Uterus (tissue), 4 donors: ENCODE measurements around the gene MAPK8IP1. TPM values are rescaled to one million over a fixed set of nuclear protein-coding genes. Genes with fewer than 3 reads are reported as not detected.

ENCODE experiments used
- DNase-seq, 2 donors: peaks; one replicate each; pipeline ENCODE4 v3.0.0-alpha.2; 2019 to 2020
- H3K27ac ChIP-seq, 2 donors: fragments of 200-600 bp; sonication (generic); 1 replicate in 1 of 2; 2 replicates in 1 of 2; pipeline ENCODE4 v1.5.1; 2016 to 2018
- H3K27me3 ChIP-seq, 2 donors: fragments of 200-600 bp; sonication (generic); one replicate each; pipeline ENCODE4 v1.5.1; 2018 to 2019; ENCODE audit warnings: control low read depth in 1 of 2
- H3K36me3 ChIP-seq, 2 donors: fragments of 200-600 bp; sonication (generic); one replicate each; pipeline ENCODE4 v1.5.1; 2019; ENCODE audit warnings: control low read depth in 1 of 2
- H3K4me1 ChIP-seq, 2 donors: fragments of 200-600 bp; sonication (generic); one replicate each; pipeline ENCODE4 v1.5.1; 2018 to 2019; ENCODE audit warnings: control low read depth in 1 of 2
- H3K4me3 ChIP-seq, 2 donors: fragments of 200-600 bp; sonication (generic); 1 replicate in 1 of 2; 2 replicates in 1 of 2; pipeline ENCODE4 v1.5.1; 2018 to 2019; ENCODE audit warnings: mild to moderate bottlenecking in 1 of 2
- H3K9me3 ChIP-seq, 2 donors: fragments of 200-600 bp; sonication (generic); one replicate each; pipeline ENCODE4 v1.5.1; 2019; ENCODE audit warnings: control low read depth in 1 of 2
- CTCF ChIP-seq, 4 experiments: fragments of 200-600 bp in 2 of 4; fragments of 450-650 bp in 2 of 4; sonication (generic) in 2 of 4; IDR thresholded peaks; one replicate each; pipeline ENCODE4 v1.5.1; 2016 to 2019; ENCODE audit warnings: antibody characterized with exemption in 4 of 4, mild to moderate bottlenecking in 2 of 4, moderate library complexity in 1 of 4
- POLR2A ChIP-seq, 2 donors: fragments of 450-650 bp; IDR thresholded peaks; one replicate each; pipeline ENCODE4 v1.6.1; 2016; ENCODE audit warnings: antibody characterized with exemption in 2 of 2, mild to moderate bottlenecking in 1 of 2, moderate library complexity in 1 of 2
- intact Hi-C: fragments of 100-400 bp; cut with DNase I; formaldehyde crosslinking; loops from one replicate; pipeline ENCODE4 v1.15.1; 2023; ENCODE audit warnings: low total_unique reads
- total RNA-seq, 4 donors: library from RNA; depleted of rRNA in 3 of 4; stranded (reverse); fragments of >200 nt in 3 of 4; gene quantifications; one replicate each; pipeline versions ENCODE4 v1.1.0 to v1.2.4, GENCODE V29; 2014 to 2023
- donor health status: DM: yes; HTN: yes; CAD: no.

The MAPK8IP1 gene
- total RNA-seq, 4 donors from 2014 or later, result 2.1 to 29.9 (median 20.0) TPM

- Histone ChIP-seq H3K36me3 (no peaks in the 10 kb centered on the region), H3K4me1 (peaks cover 45 to 60% of the 10 kb centered on the region in 2 donors), H3K4me3 (no peak overlapping the region), H3K27ac (peak overlapping the region; percentile 83 to 88), H3K27me3 (no peaks in the 10 kb centered on the region), H3K9me3 (no peaks in the 10 kb centered on the region)
- intact Hi-C loops, result no loop called here
- TF ChIP-seq POLR2A (IDR thresholded peaks at IDR 0.05) (no peak), CTCF (IDR thresholded peaks at IDR 0.05) (no peak)
- no peak for DNase-seq
These were observed 30.1 kb upstream of the MAPK8IP1 start for GRCh38 chr11:45855308-45855707.

DNA sequence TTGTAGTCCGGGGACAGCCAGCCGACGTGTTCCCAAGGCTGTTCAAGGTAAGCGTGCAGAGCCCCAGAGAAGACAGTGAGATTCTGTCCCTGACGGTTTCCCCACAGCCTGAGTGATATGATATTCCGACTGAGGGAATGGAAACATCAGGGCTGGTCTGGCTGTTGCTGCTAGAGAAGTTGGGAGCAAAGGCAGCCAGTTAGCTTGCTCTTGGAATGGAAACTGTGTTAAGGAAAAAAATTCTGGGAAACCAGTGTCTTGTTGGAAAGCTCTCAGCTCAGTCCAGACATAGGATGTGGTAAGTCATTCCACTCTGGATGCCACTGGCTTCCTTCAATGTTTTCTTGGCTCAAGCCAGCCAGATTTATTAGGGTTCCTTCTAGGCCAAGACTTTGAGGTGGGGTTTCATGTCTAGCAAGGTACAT, 29.4 kb upstream of the MAPK8IP1 start:
- no peaks in the 10 kb centered on the region for H3K27me3 ChIP-seq
- TF ChIP-seq CTCF (IDR thresholded peaks at IDR 0.05) (no peak), POLR2A (IDR thresholded peaks at IDR 0.05) (no peak)
- H3K36me3 ChIP-seq, result no peaks in the 10 kb centered on the region
- DNase-seq, result peak in 1 of 2 donors; percentile 47
- H3K4me1 ChIP-seq, result peaks cover 44 to 53% of the 10 kb centered on the region in 2 donors
- peak overlapping the region; percentile 83 to 88 for H3K27ac ChIP-seq
- no peak overlapping the region for H3K4me3 ChIP-seq
- intact Hi-C loops, result no loop called here
- no peaks in the 10 kb centered on the region for H3K9me3 ChIP-seq

DNA sequence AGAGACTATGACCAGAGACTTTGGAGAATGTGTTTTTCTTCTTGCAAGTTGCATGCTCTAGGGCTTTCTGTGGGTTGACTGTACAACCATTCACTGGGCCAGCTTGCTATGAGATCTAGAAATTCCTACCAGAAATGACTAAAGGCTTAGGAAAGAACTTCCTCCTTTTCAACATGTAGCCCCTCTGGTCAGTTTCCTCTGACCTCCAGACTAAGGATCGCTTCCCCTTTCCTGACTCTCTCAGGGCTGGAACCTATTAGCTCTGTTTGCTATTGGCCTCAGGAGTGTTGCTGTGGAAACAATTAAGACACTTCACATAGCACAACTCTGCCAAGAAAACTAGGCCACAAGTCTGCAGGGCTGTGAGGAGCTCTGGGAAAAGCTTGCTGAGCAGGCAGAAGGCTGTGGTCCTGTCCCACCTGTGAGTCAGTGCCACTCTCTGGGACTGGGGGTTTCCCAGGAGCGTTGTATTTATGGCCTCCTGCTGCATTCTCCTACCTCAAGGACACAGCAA, 27.4 kb upstream of the MAPK8IP1 start:
- intact Hi-C loops, result no loop called here
- Histone ChIP-seq H3K27me3 (no peaks in the 10 kb centered on the region), H3K9me3 (no peaks in the 10 kb centered on the region), H3K4me3 (no peak overlapping the region), H3K36me3 (no peaks in the 10 kb centered on the region), H3K4me1 (peaks cover 38 to 43% of the 10 kb centered on the region in 2 donors), H3K27ac (peak overlapping the region; percentile 83 to 88)
- TF ChIP-seq POLR2A (IDR thresholded peaks at IDR 0.05), result no peak
- TF ChIP-seq CTCF (IDR thresholded peaks at IDR 0.05), result no peak
- DNase-seq, result peak; percentile 64 to 65

DNA sequence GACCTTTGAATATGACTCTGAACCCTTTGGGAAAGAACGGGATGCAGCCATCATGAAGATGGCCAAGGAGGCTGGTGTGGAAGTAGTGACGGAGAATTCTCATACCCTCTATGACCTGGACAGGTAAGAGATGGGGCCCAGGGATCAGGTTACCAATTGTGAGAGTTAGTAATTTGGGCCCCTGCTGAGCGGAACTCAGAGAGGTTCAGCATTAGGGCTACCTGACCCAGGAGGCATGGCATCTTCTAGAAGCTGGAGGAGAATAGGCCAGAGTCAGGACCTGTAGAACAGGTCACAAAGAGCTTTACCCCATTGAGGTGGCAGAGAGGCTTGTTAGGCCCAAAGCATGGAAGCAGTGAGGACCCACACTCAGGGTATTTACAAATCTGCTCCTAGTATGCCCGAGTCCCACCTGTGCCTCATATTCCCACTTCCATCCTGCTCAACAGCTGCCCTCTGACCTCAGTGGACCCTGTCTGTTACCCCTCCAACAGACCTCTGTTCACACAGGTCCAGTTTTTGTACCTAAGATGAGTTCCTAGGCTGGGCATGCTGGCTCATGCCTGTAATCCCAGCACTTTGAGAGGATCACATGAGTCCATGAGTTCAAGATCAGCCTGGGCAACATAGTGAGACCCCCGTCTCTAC, 26.6 kb upstream of the MAPK8IP1 start:
- no peak for TF ChIP-seq CTCF (IDR thresholded peaks at IDR 0.05)
- TF ChIP-seq POLR2A (IDR thresholded peaks at IDR 0.05), result no peak
- intact Hi-C loops, result no loop called here
- H3K4me3 ChIP-seq, result no peak overlapping the region
- H3K4me1 ChIP-seq, result peaks cover 38 to 43% of the 10 kb centered on the region in 2 donors
- H3K27ac ChIP-seq, result peak overlapping the region; percentile 83 to 88
- no peak for DNase-seq
- no peaks in the 10 kb centered on the region for H3K9me3 ChIP-seq
- H3K27me3 ChIP-seq, result no peaks in the 10 kb centered on the region
- no peaks in the 10 kb centered on the region for H3K36me3 ChIP-seq

DNA sequence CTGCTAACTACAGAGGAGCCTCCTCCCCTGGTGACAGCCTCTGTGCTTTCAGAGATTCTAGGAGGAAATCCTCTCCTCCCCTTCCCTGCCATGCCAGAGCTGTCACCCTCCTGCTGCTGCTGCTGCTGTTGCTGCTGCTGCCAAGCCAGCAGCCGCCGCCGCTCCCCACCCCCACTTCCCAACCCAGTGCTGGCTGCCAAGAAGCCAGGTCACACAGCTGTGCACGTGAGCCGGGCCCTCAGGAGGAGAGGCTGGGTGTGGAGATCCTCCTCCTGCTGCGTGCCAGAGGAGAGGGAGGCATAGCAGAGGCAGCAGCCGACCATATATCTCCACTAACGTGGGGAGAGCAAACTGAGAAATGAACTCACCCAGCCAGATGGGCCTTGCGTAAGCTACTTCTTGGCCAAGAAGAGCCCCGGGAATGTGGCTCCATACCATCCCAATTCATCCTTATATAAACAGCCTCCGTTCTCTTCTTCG, 25.8 kb upstream of the MAPK8IP1 start:
- Histone ChIP-seq H3K4me1 (peaks cover 37 to 43% of the 10 kb centered on the region in 2 donors), H3K9me3 (no peaks in the 10 kb centered on the region), H3K27me3 (no peaks in the 10 kb centered on the region), H3K36me3 (no peaks in the 10 kb centered on the region), H3K4me3 (no peak overlapping the region), H3K27ac (peak overlapping the region; percentile 83 to 88)
- intact Hi-C loops, result no loop called here
- DNase-seq, result peak; percentile 96 to 98
- TF ChIP-seq CTCF (IDR thresholded peaks at IDR 0.05), result no peak
- TF ChIP-seq POLR2A (IDR thresholded peaks at IDR 0.05), result peak in 1 of 2 donors; percentile 27
